K562 (cell line): ENCODE results near the gene ECSIT. TPM values are rescaled to one million over a fixed set of nuclear protein-coding genes. Genes with fewer than 3 reads are reported as not detected.

ENCODE experiments used
- BRCA1 ChIP-seq, 2 experiments: fragments of 450-650 bp in 1 of 2; sonication (generic) in 1 of 2; formaldehyde crosslinking in 1 of 2; IDR thresholded peaks; 2 replicates each; pipeline versions ENCODE4 v1.5.0 to v1.6.1; 2017 to 2020; ENCODE audit warnings: mild to moderate bottlenecking in 1 of 2, missing genetic modification reagents in 1 of 2
- E2F3 ChIP-seq: fragments of 250-450 bp; sonication (Bioruptor Pico); IDR thresholded peaks from 2 replicates; pipeline ENCODE4 v1.4.0; 2020; ENCODE audit warnings: mild to moderate bottlenecking
- EHMT2 ChIP-seq: fragments of 450-650 bp; IDR thresholded peaks from 2 replicates; pipeline ENCODE4 v1.6.1; 2018; ENCODE audit warnings: antibody characterized with exemption
- HNRNPH1 ChIP-seq: fragments of 200-400 bp; formaldehyde crosslinking; optimal IDR thresholded peaks from 2 replicates; pipeline ENCODE3; 2017; ENCODE audit warnings: low read depth, mild to moderate bottlenecking, low read length, moderate library complexity
- MTF1 ChIP-seq: fragments of 250-450 bp; sonication (Bioruptor Pico); IDR thresholded peaks from 2 replicates; pipeline ENCODE4 v1.9.0; 2021; ENCODE audit warnings: moderate library complexity, mild to moderate bottlenecking, inconsistent platforms, borderline replicate concordance
- NFIC ChIP-seq: fragments of 450-650 bp; IDR thresholded peaks from 2 replicates; pipeline ENCODE4 v1.6.1; 2017; ENCODE audit warnings: mild to moderate bottlenecking, inconsistent platforms
- NFRKB ChIP-seq: fragments of 450-650 bp; IDR thresholded peaks from 2 replicates; pipeline ENCODE4 v1.6.1; 2016; ENCODE audit warnings: low read depth
- RFX5 ChIP-seq: IDR thresholded peaks from 2 replicates; pipeline ENCODE4 v1.6.1; 2011; ENCODE audit warnings: low read depth, mild to moderate bottlenecking, improper control_type of control experiment, low read length
- TEAD4 ChIP-seq, 2 experiments: sonication (generic) in 1 of 2; formaldehyde crosslinking in 1 of 2; IDR thresholded peaks; 2 replicates each; pipeline versions ENCODE4 v1.6.1 to v1.8.0; 2012 to 2022; ENCODE audit warnings: borderline replicate concordance in 1 of 2, inconsistent platforms in 1 of 2, low read length in 1 of 2, mild to moderate bottlenecking in 1 of 2, missing genetic modification reagents in 1 of 2
- ZFP36 ChIP-seq: fragments of 150-350 bp; IDR thresholded peaks from 2 replicates; pipeline ENCODE4 v1.6.1; 2018; ENCODE audit warnings: low read length, low read depth; ENCODE audit not compliant: partially characterized antibody
- ZNF584 ChIP-seq: fragments of 200-800 bp; sonication (Bioruptor generic); IDR thresholded peaks from 2 replicates; pipeline ENCODE4 v1.6.1; 2016; ENCODE audit warnings: low read depth, mild to moderate bottlenecking, missing genetic modification characterization, missing compliant biosample characterization
- ZNF830 ChIP-seq: fragments of 250-450 bp; sonication (Bioruptor Pico); IDR thresholded peaks from 2 replicates; pipeline ENCODE4 v1.5.0; 2021; ENCODE audit warnings: mild to moderate bottlenecking
- polyA plus RNA-seq, 8 experiments: library from polyadenylated mRNA; depleted of rRNA in 4 of 8; stranded (reverse) in 5 of 8; unstranded in 3 of 8; fragments of >200 nt; fragmentation: Nextera tagmentation in 2 of 8; fragmentation: Illumina TruSeq in 1 of 8; extraction: Ambion mirVana in 2 of 8; extraction: Trizol in 1 of 8; gene quantifications; 2 replicates each; pipeline versions ENCODE4 v1.2.1 to v1.2.3, GENCODE V29; 2011 to 2014; ENCODE audit warnings: inconsistent platforms in 1 of 8, missing spikeins in 1 of 8
- total RNA-seq, 7 experiments: library from RNA; depleted of rRNA in 6 of 7; stranded (reverse); fragments of >200 nt in 6 of 7; fragmentation: Illumina TruSeq in 2 of 7; extraction: Trizol in 2 of 7; gene quantifications; 2 replicates each; pipeline versions ENCODE4 v1.2.1 to v1.2.3, GENCODE V29; 2011 to 2021; ENCODE audit warnings: low replicate concordance in 1 of 7
- TF ChIP-seq, protein P1 (sequence below), 2 experiments: fragments of 450-650 bp in 1 of 2; sonication (generic) in 1 of 2; formaldehyde crosslinking; conservative IDR thresholded peaks; 2 replicates each; pipeline versions ENCODE4 v1.4.0 to v1.8.1; 2020 to 2022; ENCODE audit warnings: mild to moderate bottlenecking in 1 of 2, missing genetic modification reagents in 1 of 2
- TF ChIP-seq, protein P2 (sequence below): fragments of 250-450 bp; sonication (Bioruptor Pico); IDR thresholded peaks from 2 replicates; pipeline ENCODE4 v1.9.0; 2021; ENCODE audit warnings: mild to moderate bottlenecking, inconsistent platforms
- TF ChIP-seq, protein P3 (sequence below): fragments of 450-650 bp; formaldehyde crosslinking; IDR thresholded peaks from 2 replicates; pipeline ENCODE4 v1.4.0; 2020; ENCODE audit warnings: mild to moderate bottlenecking, moderate library complexity
- TF ChIP-seq, protein P4 (sequence below): sonication (generic); formaldehyde crosslinking; IDR thresholded peaks from 2 replicates; pipeline ENCODE4 v1.8.0; 2022; ENCODE audit warnings: mild to moderate bottlenecking, missing genetic modification reagents
- TF ChIP-seq, protein P5 (sequence below): sonication (generic); formaldehyde crosslinking; IDR thresholded peaks from 2 replicates; pipeline ENCODE4 v1.8.1; 2023; ENCODE audit warnings: mild to moderate bottlenecking, missing genetic modification reagents
- TF ChIP-seq, protein P6 (sequence below): fragments of 250-450 bp; sonication (Bioruptor Pico); IDR thresholded peaks from 2 replicates; pipeline ENCODE4 v1.8.0; 2021; ENCODE audit warnings: borderline replicate concordance, mild to moderate bottlenecking, moderate library complexity; ENCODE audit not compliant: poor library complexity, severe bottlenecking

Gene ECSIT
- total and polyA plus RNA-seq, 9 of the 15 experiments (the other 6 are each of a cell fraction or from before 2014, with no cell fraction given), result 1.1 to 82.5 (median 43.9) TPM

DNA sequence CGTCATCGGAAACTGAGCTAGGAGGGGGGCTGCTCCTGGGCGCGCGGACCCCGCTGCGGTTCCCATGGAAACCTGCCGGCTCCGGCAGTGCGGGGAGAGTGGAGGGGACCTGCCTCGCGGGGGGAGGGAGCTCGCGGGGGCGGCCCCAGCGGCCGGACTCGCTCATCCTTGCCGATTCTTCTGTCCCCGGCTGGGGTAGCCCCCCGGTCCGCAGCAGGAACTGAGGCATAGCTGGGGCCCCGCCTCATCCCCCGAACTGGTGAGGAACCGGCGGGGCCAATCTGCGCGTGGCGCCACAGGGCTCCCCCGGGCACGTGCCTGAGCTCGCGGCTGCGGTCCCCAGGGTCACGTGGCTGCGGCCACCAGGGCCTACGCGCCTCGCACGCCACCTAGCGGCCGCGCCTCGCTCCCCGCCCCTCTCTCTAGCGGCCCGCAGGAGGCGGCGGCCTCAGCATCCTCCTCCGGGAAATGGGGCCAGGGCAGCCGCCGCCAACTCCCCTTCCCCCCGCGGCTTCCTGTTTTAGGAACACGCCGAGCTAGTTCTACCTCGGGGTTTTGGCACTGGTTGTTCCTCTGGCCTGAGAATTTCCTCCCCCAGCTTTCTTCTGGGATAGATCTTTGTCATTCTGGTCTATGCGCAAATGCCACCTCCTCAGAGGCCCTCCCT, 46.4 kb downstream of the ECSIT start (continued):
- no peak for TF ChIP-seq RFX5
- TF ChIP-seq, protein P1, sequence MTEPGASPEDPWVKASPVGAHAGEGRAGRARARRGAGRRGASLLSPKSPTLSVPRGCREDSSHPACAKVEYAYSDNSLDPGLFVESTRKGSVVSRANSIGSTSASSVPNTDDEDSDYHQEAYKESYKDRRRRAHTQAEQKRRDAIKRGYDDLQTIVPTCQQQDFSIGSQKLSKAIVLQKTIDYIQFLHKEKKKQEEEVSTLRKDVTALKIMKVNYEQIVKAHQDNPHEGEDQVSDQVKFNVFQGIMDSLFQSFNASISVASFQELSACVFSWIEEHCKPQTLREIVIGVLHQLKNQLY (CRISPR knock-in tag; conservative IDR thresholded peaks at IDR 0.05), result peak in 1 of 2 experiments; percentile 80; a peak in 1 of 4 replicates
- TF ChIP-seq MTF1 (CRISPR knock-in tag), result no peak
- TF ChIP-seq, protein P2, sequence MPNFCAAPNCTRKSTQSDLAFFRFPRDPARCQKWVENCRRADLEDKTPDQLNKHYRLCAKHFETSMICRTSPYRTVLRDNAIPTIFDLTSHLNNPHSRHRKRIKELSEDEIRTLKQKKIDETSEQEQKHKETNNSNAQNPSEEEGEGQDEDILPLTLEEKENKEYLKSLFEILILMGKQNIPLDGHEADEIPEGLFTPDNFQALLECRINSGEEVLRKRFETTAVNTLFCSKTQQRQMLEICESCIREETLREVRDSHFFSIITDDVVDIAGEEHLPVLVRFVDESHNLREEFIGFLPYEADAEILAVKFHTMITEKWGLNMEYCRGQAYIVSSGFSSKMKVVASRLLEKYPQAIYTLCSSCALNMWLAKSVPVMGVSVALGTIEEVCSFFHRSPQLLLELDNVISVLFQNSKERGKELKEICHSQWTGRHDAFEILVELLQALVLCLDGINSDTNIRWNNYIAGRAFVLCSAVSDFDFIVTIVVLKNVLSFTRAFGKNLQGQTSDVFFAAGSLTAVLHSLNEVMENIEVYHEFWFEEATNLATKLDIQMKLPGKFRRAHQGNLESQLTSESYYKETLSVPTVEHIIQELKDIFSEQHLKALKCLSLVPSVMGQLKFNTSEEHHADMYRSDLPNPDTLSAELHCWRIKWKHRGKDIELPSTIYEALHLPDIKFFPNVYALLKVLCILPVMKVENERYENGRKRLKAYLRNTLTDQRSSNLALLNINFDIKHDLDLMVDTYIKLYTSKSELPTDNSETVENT (CRISPR knock-in tag), result peak; percentile 17; the same call in 1 of the 2 replicates
- peak; percentile 31; the same call in 1 of the 2 replicates for TF ChIP-seq EHMT2
- TF ChIP-seq, protein P3, sequence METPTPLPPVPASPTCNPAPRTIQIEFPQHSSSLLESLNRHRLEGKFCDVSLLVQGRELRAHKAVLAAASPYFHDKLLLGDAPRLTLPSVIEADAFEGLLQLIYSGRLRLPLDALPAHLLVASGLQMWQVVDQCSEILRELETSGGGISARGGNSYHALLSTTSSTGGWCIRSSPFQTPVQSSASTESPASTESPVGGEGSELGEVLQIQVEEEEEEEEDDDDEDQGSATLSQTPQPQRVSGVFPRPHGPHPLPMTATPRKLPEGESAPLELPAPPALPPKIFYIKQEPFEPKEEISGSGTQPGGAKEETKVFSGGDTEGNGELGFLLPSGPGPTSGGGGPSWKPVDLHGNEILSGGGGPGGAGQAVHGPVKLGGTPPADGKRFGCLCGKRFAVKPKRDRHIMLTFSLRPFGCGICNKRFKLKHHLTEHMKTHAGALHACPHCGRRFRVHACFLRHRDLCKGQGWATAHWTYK (CRISPR knock-in tag), result peak; percentile 76; the same call in 1 of the 2 replicates
- TF ChIP-seq TEAD4 (IDR thresholded peaks at IDR 0.05; ENCODE audit: low read length), result peak; percentile 32; the same call in 1 of the 2 replicates
- peak; percentile 99 for TF ChIP-seq TEAD4 (CRISPR knock-in tag; IDR thresholded peaks at IDR 0.05; ENCODE audit: borderline replicate concordance)
- TF ChIP-seq BRCA1 (IDR thresholded peaks at IDR 0.05), result no peak
- peak; percentile 14; the same call in 1 of the 2 replicates for TF ChIP-seq BRCA1 (CRISPR knock-in tag; IDR thresholded peaks at IDR 0.05)
- 0 out of 2 replicates have a peak, but pooled peaks have one; percentile 39 for TF ChIP-seq ZNF584 (CRISPR knock-in tag)
- peak; percentile 39; the same call in 1 of the 2 replicates for TF ChIP-seq NFIC
- 0 out of 2 replicates have a peak, but pooled peaks have one; percentile 57 for TF ChIP-seq E2F3 (CRISPR knock-in tag)
- TF ChIP-seq ZFP36, result peak; percentile 76
- TF ChIP-seq, protein P4, sequence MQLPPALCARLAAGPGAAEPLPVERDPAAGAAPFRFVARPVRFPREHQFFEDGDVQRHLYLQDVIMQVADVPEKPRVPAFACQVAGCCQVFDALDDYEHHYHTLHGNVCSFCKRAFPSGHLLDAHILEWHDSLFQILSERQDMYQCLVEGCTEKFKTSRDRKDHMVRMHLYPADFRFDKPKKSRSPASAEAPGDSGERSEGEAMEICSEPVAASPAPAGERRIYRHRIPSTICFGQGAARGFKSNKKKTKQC (CRISPR knock-in tag), result peak; percentile 99
- no peak for TF ChIP-seq NFRKB
- 0 out of 2 replicates have a peak, but pooled peaks have one; percentile 55 for TF ChIP-seq ZNF830
- TF ChIP-seq, protein P5, sequence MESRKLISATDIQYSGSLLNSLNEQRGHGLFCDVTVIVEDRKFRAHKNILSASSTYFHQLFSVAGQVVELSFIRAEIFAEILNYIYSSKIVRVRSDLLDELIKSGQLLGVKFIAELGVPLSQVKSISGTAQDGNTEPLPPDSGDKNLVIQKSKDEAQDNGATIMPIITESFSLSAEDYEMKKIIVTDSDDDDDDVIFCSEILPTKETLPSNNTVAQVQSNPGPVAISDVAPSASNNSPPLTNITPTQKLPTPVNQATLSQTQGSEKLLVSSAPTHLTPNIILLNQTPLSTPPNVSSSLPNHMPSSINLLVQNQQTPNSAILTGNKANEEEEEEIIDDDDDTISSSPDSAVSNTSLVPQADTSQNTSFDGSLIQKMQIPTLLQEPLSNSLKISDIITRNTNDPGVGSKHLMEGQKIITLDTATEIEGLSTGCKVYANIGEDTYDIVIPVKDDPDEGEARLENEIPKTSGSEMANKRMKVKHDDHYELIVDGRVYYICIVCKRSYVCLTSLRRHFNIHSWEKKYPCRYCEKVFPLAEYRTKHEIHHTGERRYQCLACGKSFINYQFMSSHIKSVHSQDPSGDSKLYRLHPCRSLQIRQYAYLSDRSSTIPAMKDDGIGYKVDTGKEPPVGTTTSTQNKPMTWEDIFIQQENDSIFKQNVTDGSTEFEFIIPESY (CRISPR knock-in tag), result peak; percentile 98
- TF ChIP-seq, protein P6, sequence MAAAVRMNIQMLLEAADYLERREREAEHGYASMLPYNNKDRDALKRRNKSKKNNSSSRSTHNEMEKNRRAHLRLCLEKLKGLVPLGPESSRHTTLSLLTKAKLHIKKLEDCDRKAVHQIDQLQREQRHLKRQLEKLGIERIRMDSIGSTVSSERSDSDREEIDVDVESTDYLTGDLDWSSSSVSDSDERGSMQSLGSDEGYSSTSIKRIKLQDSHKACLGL (CRISPR knock-in tag), result peak; percentile 75
- TF ChIP-seq HNRNPH1, result no peak
